SHP77 treated with DMSO at 0.1 percent for 48 hours (cell line): ENCODE measurements around the gene THBD.

Experiments used
- DNase-seq: peaks from one replicate; lab custom pipeline; 2025; lab: John Stamatoyannopoulos, UW

The THBD gene

DNA sequence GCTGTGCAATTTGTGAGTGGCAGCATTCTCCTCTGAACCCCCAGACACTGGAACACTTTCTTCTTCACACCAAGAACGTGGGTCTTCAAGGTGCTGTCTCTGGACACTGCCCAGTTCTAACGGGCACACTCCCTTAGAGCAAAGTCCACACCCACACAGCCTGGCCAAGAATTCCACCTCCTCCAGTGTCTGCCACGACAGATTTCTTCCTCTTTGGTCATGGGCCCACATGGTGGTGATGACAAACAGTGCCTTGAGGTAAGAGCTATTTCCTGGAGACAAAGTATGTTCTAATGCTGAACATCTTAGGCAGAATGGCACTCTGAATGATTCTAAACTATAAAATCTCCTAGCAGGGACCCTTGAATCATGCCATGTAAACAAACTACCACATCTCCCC lies 39.8 kb downstream of the THBD start:
- DNase-seq = no peak

DNA sequence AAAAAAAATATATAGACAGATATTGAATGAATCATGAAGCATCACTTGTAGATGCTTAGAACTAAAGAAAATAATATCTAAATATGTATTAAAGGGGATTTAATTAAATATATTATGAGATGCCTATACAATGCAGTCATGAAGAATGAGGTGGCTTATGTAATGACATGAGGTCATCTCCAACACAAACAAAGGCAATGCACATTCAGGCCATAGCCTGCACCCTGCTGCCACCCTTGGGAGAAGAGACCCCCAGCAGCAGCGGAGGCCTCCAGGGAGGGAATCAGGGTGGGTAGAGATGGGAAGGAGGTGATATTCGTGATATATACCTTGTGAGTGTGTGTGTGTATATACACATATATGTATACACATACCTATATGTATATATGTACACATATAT lies 40.8 kb downstream of the THBD start:
- no peak for DNase-seq

DNA sequence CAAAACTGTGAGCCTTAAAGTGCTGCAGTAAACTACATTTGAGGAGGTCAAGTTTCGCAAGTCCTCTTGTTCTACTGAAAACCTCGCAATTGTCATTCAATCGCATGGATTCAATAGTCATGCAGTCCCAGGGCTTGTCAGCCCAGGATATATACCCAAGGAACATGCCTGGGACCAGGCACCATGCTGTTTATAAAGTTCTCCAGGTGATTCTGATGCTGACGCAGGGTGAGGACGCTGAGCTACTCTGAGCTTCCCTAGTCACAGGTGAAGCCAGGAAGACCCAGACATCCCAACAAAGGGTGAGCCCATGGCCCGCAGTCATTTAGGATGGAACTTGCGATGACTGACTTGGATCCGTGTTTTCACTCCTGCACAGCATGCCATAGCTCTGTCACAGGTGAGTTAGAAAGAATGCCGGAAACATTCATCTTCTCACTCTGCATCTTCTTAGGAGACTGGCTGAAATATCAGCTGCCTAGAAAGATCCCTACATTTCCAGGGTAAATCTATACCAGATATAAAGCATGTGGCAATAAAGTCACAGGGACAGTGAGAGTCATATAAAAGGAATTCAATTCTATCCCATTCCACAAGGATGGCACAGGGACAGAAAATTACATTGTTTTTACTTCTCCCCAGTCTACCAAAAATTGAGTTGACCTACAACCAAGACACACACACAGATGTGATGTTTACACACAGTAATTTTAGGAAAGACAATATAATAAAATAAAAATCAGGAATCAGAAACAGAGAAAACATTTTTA lies 41.4 kb downstream of the THBD start:
- no peak for DNase-seq

DNA sequence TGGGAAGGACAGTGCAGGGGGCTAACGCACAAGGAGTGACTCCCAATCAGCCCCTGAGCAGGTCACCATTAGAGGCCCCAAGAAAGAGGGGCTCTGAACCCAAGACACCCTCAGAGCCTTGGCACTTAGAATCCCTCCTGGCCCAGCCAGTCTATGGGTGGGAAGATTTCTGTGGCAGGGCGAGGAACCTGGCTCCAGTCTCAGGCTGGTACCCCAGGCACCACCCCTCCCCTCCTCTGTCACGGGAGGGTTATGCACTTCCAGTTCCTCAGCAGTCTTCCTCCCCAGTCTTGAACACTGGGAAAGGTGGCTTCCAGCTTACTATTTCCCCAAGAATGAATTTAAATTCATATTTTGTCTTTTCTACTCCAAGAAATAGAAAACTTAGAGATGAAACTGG lies 42.0 kb downstream of the THBD start:
- DNase-seq = no peak

DNA sequence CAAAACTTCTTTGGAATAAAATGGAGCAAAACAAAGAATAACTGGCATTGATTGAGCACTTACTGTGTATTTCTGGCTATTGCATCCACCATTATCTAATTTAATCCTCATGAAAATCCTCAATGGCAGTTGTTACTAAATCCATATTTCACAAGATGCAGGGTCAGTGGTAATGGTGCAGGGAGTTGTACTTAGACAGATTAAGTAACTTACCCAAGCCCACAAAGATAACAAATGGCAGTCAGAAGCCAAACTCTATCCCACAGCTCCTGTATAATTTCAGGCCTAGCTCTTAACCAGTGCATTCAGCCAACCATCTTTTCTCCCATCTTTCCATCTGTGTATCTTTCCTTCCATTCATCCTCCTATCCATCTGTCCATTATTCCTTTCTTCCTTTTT lies 43.7 kb downstream of the THBD start:
- no peak for DNase-seq

DNA sequence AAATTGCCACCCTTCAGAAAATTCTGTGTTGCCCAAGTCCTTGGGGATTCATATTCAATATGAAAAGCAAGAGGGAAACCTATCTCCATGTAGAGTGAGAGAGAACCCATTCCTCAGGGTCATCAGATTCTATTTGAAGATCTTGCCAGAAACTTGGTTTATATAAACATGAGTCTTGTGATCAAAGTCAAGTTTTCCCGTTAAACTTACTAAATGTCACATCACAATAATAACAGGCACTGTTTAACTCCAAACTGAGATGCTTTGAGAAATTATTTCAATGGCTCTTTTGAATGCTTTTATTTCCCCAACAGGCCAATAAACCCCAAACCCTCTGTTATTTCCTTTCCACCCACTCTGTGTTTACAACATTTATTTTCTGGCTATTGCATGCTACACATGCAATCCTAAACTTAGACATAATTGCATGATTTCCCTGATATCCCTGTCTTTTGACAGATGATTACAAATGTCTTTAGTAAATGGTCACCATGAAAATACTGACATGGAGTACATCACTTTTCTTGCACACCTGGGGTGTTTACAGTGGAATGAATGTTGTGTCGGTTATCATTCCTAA lies 45.5 kb downstream of the THBD start:
- no peak for DNase-seq

DNA sequence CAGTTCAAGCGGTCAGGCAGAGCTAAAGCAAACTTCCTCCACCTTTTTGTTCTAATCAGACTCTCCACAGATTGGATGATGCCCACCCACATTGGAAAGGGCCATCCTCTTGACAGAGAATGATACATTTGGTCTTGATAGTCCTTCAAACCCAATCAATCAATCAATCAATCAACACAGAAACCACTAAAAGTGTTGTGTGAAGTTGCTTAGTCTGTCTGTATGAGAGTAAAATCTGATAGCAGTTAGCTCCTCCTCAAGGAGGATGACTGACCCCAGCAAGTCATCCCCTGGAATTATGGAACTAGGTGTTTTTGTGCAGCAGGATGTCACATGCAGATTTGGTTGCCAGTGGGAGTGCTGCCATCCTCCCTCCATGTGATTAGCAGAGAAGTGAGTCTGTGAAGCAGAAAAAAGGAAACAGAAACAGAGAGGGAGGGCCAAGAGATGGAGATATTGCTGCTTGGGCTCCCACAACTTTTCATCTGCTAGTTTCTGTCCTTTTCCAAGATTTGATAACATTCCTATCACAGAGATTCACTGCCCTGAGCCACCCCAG lies 46.3 kb downstream of the THBD start:
- no peak for DNase-seq

DNA sequence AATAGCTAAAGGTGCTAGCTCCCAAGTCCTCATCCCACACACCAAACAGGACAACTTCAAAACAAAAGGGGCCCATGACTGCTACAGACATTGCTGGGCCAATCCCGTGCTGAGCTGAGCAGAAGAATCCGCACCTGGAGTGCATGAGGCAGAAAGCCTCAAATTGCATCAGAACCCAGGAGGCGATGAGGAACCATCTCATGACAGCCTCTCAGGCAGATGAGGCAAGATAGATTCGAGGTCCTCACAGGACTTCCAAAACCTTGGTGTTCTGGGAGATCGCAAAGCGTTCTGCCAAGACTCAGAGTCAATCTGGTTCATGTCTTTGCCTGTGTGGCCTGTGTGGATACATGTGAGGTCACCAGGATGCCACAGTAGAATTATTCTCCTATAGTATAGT lies 47.2 kb downstream of the THBD start:
- no peak for DNase-seq

DNA sequence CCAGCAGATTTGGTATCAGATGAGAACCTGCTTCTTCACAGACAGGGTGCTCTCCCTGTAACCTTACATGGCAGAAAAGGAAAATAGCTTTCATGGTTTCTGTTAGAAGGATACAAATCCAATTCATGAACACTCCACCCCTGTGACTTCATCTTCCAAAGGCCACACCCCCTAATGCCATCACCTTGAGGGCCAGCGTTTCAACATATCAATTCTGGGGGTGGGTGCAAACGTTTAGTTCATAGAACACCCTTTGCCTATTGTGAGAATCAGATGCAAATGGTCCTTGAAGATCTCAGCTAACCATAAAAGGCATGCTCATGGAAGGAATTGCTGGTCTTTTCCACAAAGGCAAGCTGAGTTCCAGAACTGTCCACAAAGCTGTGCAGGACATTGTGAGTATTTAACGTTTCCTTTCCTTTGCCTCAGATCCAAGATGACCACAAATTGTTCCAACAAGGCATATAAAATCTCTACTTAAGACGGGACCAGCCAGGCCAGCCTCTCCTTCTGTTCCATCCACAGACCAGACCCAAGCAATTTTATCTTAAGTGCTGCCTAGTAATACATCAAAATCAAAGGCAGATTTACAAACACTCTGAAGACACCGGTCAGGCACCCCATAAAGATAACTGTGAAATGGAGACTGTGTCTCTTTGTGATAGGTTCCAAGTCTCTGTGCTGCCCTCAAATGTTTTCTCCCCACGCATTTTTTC lies 49.1 kb downstream of the THBD start:
- no peak for DNase-seq

DNA sequence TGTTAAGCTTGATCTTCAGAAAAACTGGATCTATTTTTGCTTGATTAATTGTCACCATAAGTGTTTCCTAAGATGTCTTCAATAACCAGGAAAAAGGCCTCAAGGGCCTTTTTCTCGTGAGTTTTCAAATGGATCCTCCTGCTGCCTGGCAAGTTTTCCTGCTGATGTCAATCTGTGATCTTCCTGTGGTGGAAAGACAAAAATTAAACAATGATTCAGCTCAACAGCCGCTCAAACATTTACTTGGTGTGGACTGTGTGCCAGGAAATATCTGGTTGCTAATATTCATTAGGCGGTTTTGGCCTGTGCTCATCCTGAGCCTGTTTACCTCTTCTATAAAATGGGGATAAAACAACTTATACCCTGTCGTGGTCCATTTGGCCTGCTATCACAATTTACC lies 49.7 kb downstream of the THBD start:
- no peak for DNase-seq

DNA sequence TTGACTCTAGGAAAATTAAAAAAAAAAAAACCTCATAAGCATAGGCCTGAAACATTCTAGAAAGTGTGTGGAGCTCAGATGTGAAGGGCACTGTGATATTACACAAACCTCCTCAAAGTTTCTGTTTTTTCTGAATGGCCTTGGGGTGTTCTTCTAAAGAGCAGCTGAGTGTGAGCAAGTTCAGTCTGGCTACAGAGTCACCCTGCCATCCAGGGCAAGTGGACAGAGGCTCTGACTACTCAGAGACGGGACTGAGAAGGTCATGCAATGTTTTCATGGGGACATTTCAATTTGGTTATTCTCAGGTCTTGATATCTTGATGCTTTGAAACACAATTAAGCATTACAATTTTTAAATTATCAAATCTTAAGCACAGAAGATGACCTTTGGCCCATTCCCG lies 51.0 kb downstream of the THBD start:
- no peak for DNase-seq

DNA sequence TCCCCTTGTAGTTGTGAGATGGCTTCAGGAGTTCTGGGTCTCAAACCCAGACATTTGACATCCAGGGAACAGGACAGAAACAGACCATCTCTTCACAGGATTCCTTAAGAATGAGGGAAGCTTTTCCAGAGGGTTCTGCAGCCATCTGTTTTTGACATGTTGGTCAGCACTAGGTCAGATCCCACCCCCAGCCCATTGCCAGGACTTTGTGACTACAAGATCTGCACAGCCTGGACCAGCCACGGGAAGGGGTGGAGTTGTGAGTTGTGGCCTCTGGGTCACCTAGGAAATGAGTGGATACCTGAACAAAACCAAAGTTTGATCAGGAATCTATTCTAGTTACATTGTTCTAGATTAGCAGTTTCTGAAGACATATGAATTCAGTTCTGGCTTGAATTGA lies 53.5 kb downstream of the THBD start:
- no peak for DNase-seq
